ENCODE results near the gene COQ3. TPM values are rescaled to one million over a fixed set of nuclear protein-coding genes. Genes with fewer than 3 reads are reported as not detected.
"Not testable (repeated sequence)": the region's sequence is repeated elsewhere in the genome, so short reads cannot be mapped to it uniquely, and the experiment has no call there.

COQ3 gene
- polyA plus RNA-seq, 1 donor from 2014 or later = 8.9 TPM

DNA sequence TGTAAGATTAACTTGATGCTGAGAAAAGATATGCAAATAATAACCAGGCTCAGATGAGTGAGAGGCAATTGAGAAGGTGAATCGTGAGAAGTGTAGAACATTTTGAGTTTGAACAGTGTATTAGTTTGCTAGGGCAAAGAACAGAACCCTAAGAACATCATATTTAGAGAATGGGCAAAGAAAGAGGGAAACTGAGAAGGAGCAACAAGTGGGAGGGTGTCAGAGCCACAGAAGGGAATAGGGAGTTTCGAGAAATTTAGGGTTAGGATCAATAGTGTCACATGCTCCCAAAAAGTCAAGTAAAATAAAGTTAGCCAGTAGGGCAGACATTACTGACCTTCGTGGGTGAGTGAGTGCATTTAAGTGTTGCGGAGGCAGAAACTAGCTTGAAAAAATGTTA is 39.0 kb downstream of the COQ3 start:
- Mint-ChIP-seq H3K4me1 (peaks cover 3 to 4% (median 4%) of the 10 kb centered on the region in 3 donors), H3K36me3 (no peaks in the 10 kb centered on the region), H3K9me3 (peaks cover 0 to 2% (median 0%) of the 10 kb centered on the region in 3 donors), H3K27me3 (peaks cover 30% of the 10 kb centered on the region), H3K27ac (no peak overlapping the region), H3K4me3 (no peak overlapping the region)

DNA sequence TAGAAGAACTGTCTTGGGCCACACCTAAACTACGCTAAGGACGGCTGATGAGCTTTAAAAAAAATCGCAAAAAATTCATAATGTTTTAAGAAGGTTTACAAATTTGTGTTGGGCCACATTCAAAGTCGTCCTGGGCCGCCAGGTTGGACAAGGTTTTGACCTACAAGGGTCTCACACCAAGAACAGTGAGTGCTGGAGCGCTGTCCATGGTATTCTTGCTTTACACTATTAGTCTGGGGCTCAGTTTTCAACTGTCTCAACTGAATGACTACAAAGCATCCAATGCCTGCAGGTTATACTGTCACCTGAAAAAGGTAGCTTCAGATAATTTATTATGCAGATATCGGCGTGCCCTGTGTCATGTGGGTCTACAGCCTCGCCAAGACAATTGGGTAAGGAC is 40.9 kb downstream of the COQ3 start:
- Mint-ChIP-seq H3K9me3 (peaks cover 0 to 2% (median 0%) of the 10 kb centered on the region in 3 donors), H3K4me3 (no peak overlapping the region), H3K36me3 (no peaks in the 10 kb centered on the region), H3K4me1 (peaks cover 3 to 6% (median 5%) of the 10 kb centered on the region in 3 donors), H3K27ac (no peak overlapping the region), H3K27me3 (peaks cover 36% of the 10 kb centered on the region)

DNA sequence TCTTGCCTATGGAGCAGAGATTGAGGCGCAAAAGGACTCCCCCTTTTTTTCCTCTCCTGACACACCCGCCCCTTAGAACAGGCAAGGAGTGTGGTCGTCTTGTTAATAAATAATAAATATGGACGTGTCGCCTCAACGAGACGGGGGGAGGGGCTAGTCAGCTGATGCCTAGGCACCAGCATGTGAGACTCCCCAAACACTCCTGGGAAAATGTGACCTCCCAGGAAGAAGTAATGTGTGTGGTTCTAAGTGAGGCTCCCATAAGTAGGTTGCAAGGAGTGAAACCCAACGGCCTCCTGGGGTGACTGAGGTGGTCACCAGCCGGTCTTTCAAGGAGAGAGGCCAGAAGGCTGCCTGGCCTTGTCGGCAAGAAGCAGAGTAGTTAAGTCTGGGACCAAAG is 43.4 kb downstream of the COQ3 start:
- no peaks in the 10 kb centered on the region for H3K36me3 Mint-ChIP-seq
- H3K4me1 Mint-ChIP-seq = peaks cover 3 to 6% (median 5%) of the 10 kb centered on the region in 3 donors
- H3K27ac Mint-ChIP-seq = no peak overlapping the region
- no peaks in the 10 kb centered on the region for H3K9me3 Mint-ChIP-seq
- H3K4me3 Mint-ChIP-seq = peak overlapping the region in 2 of 4 donors; percentile 31 to 81
- H3K27me3 Mint-ChIP-seq = peaks cover 38% of the 10 kb centered on the region

- Mint-ChIP-seq H3K27ac (no peak within 1 kb of the TSS), H3K9me3 (no peaks in the 10 kb centered on the region), H3K36me3 (no peaks in the 10 kb centered on the region), H3K4me3 (peak within 1 kb of the TSS; percentile 24 to 85 (median 70)), H3K27me3 (peaks cover 35% of the 10 kb centered on the region), H3K4me1 (peaks cover 3 to 6% (median 5%) of the 10 kb centered on the region in 3 donors)
Observed at GRCh38 chr6:99349171-99350141, 44.5 kb downstream of the COQ3 start, which contains the start of gene FAXC. TSS of gene FAXC (minus strand) at chr6:99349674. CDS start at chr6:99349372, 302 bp downstream.

DNA sequence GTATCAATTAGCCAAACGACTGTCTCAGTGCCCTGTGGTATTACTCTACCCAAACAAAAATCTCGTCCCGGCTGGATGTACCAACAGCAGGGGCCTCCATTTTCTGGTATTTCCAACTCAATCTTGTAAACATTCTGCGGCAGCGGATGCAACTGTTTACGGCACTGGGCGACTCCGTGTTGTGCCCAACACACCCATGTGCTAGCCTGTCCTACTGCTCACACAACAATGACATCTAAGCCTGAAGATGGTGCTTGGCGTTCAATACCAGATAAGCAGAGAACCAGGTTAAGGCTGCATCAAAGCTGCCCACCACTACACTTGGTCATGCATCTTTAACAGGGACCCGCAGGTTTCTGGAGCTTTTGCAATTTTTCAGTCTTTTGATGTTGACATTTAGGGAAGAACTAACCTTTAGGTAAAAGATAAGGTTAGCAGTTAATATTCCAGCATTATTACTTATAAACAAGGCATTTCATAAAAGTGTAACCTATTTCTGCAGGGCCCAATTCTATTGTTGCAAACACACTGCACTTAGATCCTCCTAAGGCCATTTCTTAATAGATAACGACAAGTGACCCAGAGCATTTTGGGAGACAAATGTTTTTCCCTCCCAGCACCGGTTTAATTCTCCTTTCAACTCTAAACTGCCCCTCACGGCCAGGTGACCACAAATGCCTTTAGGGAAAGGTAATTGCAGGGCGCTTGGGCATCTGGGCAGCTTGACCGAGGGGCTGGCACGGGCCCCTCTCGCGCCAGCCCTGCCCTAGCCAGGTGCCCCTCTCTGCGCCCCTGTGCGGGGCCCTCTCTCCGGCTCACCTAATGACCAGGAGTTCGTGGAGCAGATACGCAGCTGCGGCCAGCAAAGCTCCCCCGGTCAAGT is 45.5 kb downstream of the COQ3 start:
- Mint-ChIP-seq H3K36me3 (no peaks in the 10 kb centered on the region), H3K4me3 (peak overlapping the region in 2 of 4 donors; percentile 24 to 80), H3K27me3 (peaks cover 33% of the 10 kb centered on the region), H3K4me1 (peaks cover 3 to 6% (median 5%) of the 10 kb centered on the region in 3 donors), H3K27ac (no peak overlapping the region), H3K9me3 (peaks cover 0 to 2% (median 0%) of the 10 kb centered on the region in 3 donors)

DNA sequence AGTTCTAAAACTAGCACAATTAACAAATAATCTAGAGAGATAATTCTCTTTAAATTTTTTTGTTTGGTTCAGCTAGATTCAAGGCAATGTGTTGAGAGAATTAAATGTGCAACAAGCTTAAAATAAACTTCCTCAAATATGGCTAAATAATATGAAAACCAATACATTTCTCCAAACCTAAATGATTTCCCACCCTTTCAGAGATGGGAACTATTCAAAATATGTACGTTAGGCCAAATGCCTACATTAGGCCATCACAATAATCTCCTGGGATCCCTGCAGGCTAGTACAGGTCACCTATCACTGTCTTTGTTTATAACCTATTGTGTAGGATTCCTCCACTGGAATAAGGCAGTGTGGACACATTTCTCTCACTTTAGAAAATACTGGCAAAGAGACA is 46.2 kb downstream of the COQ3 start:
- no peak overlapping the region for H3K27ac Mint-ChIP-seq
- no peak overlapping the region for H3K4me3 Mint-ChIP-seq

GRCh38 chr6:99346595-99346994 is 47.4 kb downstream of the COQ3 start:
- Mint-ChIP-seq H3K27ac (no peak overlapping the region), H3K27me3 (peaks cover 30% of the 10 kb centered on the region), H3K4me1 (peaks cover 5 to 7% (median 5%) of the 10 kb centered on the region in 3 donors), H3K4me3 (no peak overlapping the region), H3K36me3 (no peaks in the 10 kb centered on the region), H3K9me3 (peaks cover 0 to 2% (median 0%) of the 10 kb centered on the region in 3 donors)

More for the DNA sequence above, 46.2 kb downstream of the COQ3 start:
- no peaks in the 10 kb centered on the region for H3K36me3 Mint-ChIP-seq
- peaks cover 28% of the 10 kb centered on the region for H3K27me3 Mint-ChIP-seq
- peaks cover 0 to 2% (median 0%) of the 10 kb centered on the region in 3 donors for H3K9me3 Mint-ChIP-seq
- H3K4me1 Mint-ChIP-seq = peaks cover 3 to 6% (median 5%) of the 10 kb centered on the region in 3 donors

DNA sequence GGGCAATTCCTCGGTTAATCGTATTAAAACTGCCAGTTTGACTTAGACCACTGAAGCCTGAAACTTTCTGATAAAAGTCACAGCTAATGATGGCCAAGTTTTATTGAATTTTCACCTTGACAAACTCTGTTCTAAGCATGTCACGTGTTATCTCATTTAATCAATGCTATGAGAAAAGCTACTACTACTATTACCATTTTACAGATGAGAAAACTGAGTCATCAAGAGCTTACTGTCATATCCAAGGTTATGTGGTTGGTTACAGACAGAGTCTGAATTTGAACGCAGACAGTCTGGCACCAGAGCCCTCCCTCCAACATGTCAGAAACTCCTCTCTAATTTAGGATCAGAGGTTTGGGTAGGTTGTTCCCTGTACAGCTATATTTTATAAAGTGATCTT is 48.8 kb downstream of the COQ3 start:
- H3K9me3 Mint-ChIP-seq = peaks cover 0 to 2% (median 0%) of the 10 kb centered on the region in 3 donors
- H3K4me3 Mint-ChIP-seq = no peak overlapping the region
- H3K36me3 Mint-ChIP-seq = no peaks in the 10 kb centered on the region
- H3K27ac Mint-ChIP-seq = no peak overlapping the region
- H3K4me1 Mint-ChIP-seq = peaks cover 2 to 6% (median 5%) of the 10 kb centered on the region in 3 donors
- peaks cover 22% of the 10 kb centered on the region for H3K27me3 Mint-ChIP-seq

DNA sequence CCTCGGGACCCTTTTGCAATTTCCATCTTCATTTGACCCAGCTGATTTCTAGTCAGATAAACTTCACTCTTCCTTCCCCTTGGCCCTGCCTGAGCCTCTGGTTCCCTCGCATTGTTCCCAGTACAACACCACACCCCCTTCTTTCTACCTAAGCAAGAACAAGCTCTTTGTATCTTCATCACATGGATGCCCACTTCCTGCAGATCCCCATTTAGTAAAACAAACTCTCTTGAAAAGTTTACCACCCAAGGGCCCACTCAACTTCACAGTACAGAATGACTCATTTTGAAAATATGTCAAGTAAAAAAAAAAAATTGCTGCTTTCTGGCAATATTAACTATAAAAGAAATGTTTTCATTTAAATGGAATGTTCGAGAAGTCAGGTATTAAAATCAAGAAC is 49.7 kb downstream of the COQ3 start:
- H3K36me3 Mint-ChIP-seq = no peaks in the 10 kb centered on the region
- peaks cover 19% of the 10 kb centered on the region for H3K27me3 Mint-ChIP-seq
- no peak overlapping the region for H3K27ac Mint-ChIP-seq
- H3K4me1 Mint-ChIP-seq = peaks cover 0 to 5% (median 3%) of the 10 kb centered on the region in 3 donors
- peaks cover 0 to 2% (median 0%) of the 10 kb centered on the region in 3 donors for H3K9me3 Mint-ChIP-seq
- no peak overlapping the region for H3K4me3 Mint-ChIP-seq

- Mint-ChIP-seq H3K27me3 (peaks cover 17% of the 10 kb centered on the region), H3K36me3 (no peaks in the 10 kb centered on the region), H3K4me3 (no peak overlapping the region), H3K27ac (no peak overlapping the region), H3K9me3 (peaks cover 0 to 2% (median 0%) of the 10 kb centered on the region in 3 donors), H3K4me1 (peaks cover 0 to 5% (median 2%) of the 10 kb centered on the region in 3 donors)
Observed at GRCh38 chr6:99341862-99342455, 52.0 kb downstream of the COQ3 start.

- H3K27me3 Mint-ChIP-seq = peaks cover 20% of the 10 kb centered on the region
- no peaks in the 10 kb centered on the region for H3K36me3 Mint-ChIP-seq
- H3K4me1 Mint-ChIP-seq = peaks cover 2 to 8% (median 7%) of the 10 kb centered on the region in 3 donors
- H3K27ac Mint-ChIP-seq = no peak overlapping the region
- H3K4me3 Mint-ChIP-seq = no peak overlapping the region
- peaks cover 0 to 1% (median 0%) of the 10 kb centered on the region in 3 donors for H3K9me3 Mint-ChIP-seq
Observed at GRCh38 chr6:99338188-99338587, 55.8 kb downstream of the COQ3 start.

DNA sequence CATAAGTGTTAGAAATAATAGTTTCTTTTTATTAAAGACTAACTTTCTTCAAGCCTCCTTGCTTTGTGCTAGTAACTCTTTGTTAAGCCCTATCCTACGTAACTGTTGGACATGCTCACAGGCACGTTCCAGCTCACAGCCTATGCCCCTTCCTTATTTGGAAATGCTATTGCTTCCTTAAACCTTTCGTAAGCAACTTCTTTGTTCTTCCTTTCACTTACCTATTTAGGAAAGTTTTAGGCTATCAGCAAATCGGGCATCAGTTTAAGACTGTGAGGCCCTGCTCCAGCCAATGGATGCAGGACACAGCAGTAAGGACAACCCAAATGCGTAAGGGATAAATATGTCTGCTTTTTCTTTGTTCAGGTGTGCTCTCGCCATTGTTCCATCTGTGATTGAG is 58.7 kb downstream of the COQ3 start:
- not testable (repeated sequence) for H3K4me3 Mint-ChIP-seq, H3K36me3 Mint-ChIP-seq, H3K27ac Mint-ChIP-seq, H3K9me3 Mint-ChIP-seq
- Mint-ChIP-seq H3K27me3 (peaks cover 14% of the 10 kb centered on the region), H3K4me1 (peaks cover 5 to 13% (median 11%) of the 10 kb centered on the region in 3 donors)

DNA sequence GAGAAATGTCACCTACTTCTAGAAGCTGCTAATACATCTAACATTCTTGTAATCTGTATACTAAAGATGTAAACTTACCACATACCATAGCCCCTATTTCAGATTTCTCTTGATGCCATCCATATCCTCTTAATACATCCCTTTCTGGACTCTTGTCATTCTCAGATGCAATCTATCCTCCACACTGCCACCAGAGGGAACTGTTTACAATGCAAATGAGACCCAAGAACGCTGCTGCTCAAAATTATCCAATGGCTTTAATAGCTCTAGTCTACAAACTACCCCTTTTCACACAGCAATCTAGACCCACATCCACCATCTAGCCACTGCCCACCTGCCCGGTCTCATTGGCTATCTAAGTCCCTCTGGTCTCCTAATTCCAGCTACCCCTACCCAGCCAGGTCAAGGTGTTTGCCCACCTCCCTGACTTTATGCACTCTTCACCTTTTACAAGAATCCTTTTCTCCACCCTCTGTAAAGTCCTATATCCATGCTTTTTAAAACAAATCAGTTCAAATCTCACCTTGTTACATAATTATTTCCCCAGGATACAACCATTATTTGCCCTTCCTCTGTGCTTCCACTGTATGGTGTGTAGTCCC is 59.4 kb downstream of the COQ3 start:
- Mint-ChIP-seq H3K36me3 (peaks cover 2% of the 10 kb centered on the region), H3K27ac (no peak overlapping the region), H3K4me3 (no peak overlapping the region), H3K4me1 (peaks cover 7 to 17% (median 14%) of the 10 kb centered on the region in 3 donors), H3K27me3 (peaks cover 14% of the 10 kb centered on the region), H3K9me3 (peaks cover 0 to 1% (median 0%) of the 10 kb centered on the region in 3 donors)

- Mint-ChIP-seq H3K4me1 (peaks cover 7 to 17% (median 14%) of the 10 kb centered on the region in 3 donors), H3K9me3 (peaks cover 0 to 1% (median 0%) of the 10 kb centered on the region in 3 donors), H3K4me3 (no peak overlapping the region), H3K27ac (no peak overlapping the region), H3K27me3 (peaks cover 6% of the 10 kb centered on the region), H3K36me3 (peaks cover 2% of the 10 kb centered on the region)
Observed at GRCh38 chr6:99333068-99333467, 60.9 kb downstream of the COQ3 start.

Measured in IgD-negative memory B cell (primary cell).